Thymus (tissue), 11 donors: ENCODE data around the gene C16orf82. TPM values are rescaled to one million over a fixed set of nuclear protein-coding genes. Genes with fewer than 3 reads are reported as not detected.

Experiments used
- DNase-seq, 9 donors: peaks; one replicate each; pipeline ENCODE4 v3.0.0-alpha.2; 2013; ENCODE audit warnings: low spot score in 9 of 9, low read depth in 6 of 9, missing footprints in 1 of 9
- H3K27ac ChIP-seq, 2 donors: one replicate each; pipeline ENCODE4 v1.5.1; 2013; ENCODE audit warnings: control low read depth in 1 of 2, low read depth in 1 of 2, low read length in 1 of 2, mild to moderate bottlenecking in 1 of 2, moderate library complexity in 1 of 2
- H3K27me3 ChIP-seq, 2 donors: one replicate each; pipeline ENCODE4 v1.5.1; 2013; ENCODE audit warnings: low read length in 1 of 2; ENCODE audit not compliant: control insufficient read depth in 2 of 2, insufficient read depth in 1 of 2
- H3K36me3 ChIP-seq, 2 donors: one replicate each; pipeline ENCODE4 v1.5.1; 2013; ENCODE audit warnings: low read length in 1 of 2, mild to moderate bottlenecking in 1 of 2, moderate library complexity in 1 of 2; ENCODE audit not compliant: control insufficient read depth in 2 of 2, insufficient read depth in 2 of 2
- H3K4me1 ChIP-seq, 2 donors: one replicate each; pipeline ENCODE4 v1.5.1; 2013; ENCODE audit warnings: low read length in 2 of 2; ENCODE audit not compliant: control insufficient read depth in 2 of 2, insufficient read depth in 2 of 2
- H3K4me3 ChIP-seq, 2 donors: one replicate each; pipeline ENCODE4 v1.5.1; 2013; ENCODE audit warnings: low read length in 2 of 2, control low read depth in 1 of 2, mild to moderate bottlenecking in 1 of 2
- H3K9me3 ChIP-seq, 2 donors: one replicate each; pipeline ENCODE4 v1.5.1; 2013; ENCODE audit warnings: low read length in 1 of 2, mild to moderate bottlenecking in 1 of 2; ENCODE audit not compliant: control insufficient read depth in 2 of 2, insufficient read depth in 1 of 2
- WGBS: extraction: QIAGEN DNeasy Blood & Tissue Kit; methylation state at CpG from one replicate; pipeline ENCODE4 v1.1.7; 2013; 5-methylcytosine and 5-hydroxymethylcytosine counted together
- polyA plus RNA-seq: library from polyadenylated mRNA; stranded (reverse); fragments of 200-250 nt; gene quantifications from one replicate; pipeline ENCODE4 v1.2.3, GENCODE V29; 2013
- total RNA-seq: library from RNA; stranded (reverse); fragments of 120-200 nt; gene quantifications from one replicate; pipeline ENCODE4 v1.2.4, GENCODE V29; 2013
- donor health status: healthy.

Gene C16orf82
- total and polyA plus RNA-seq, 2 donors, result 0.05 TPM; not detected in 1

DNA sequence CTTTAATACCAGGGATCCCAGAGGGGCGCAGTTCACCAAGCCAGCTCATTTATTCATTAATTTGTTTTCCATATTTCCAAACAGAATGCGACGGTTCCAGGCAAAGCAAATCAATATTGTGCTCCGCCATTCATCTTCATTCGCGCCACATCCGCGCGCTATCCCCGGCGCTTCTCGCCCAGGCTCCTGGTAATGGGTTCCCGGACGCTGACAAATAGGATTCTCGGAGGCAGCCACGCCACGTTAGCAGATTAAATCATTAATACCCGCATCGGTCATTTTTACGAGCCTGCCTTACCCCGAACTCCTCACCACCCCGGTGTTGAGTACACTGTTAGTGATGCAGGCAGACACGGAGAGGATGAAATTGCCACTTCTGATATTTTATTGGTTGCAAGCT is 26.0 kb upstream of the C16orf82 start:
- no peak for DNase-seq
- 97% methylated on average over 23 of the region's 23 CpGs for WGBS
- Histone ChIP-seq H3K27ac (no peak overlapping the region), H3K4me1 (no peaks in the 10 kb centered on the region), H3K27me3 (no peaks in the 10 kb centered on the region), H3K36me3 (no peaks in the 10 kb centered on the region), H3K9me3 (no peaks in the 10 kb centered on the region), H3K4me3 (no peak overlapping the region)

DNA sequence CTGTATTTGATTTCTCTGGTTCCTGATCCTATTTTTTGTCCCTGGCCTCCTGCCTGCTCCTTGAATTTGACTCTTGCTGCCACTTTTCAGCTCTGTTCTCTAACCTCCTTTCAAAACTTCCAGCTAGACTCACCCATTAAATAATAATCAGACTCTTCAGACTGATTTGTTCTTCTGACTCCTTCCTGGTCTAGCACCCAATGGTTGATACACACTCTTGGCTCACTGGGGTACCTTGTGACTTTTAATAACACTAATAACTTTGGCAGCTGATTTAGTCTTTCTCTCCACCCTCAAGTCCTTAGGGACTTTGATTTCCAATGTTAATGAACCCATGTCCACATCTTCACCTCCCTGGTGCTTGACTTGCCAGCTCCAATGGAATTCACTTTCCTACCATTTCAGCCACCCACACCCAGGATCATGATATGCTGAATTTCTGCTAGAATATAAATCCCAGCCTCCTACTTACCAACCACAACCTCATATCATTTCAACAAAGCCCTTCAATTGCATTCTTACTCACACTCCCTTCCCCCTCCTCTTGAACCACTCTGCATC is 19.7 kb upstream of the C16orf82 start:
- no peaks in the 10 kb centered on the region for H3K27me3 ChIP-seq
- no peaks in the 10 kb centered on the region for H3K9me3 ChIP-seq
- H3K36me3 ChIP-seq, result no peaks in the 10 kb centered on the region
- DNase-seq, result no peak
- H3K4me3 ChIP-seq, result no peak overlapping the region
- no peaks in the 10 kb centered on the region for H3K4me1 ChIP-seq
- no peak overlapping the region for H3K27ac ChIP-seq

DNA sequence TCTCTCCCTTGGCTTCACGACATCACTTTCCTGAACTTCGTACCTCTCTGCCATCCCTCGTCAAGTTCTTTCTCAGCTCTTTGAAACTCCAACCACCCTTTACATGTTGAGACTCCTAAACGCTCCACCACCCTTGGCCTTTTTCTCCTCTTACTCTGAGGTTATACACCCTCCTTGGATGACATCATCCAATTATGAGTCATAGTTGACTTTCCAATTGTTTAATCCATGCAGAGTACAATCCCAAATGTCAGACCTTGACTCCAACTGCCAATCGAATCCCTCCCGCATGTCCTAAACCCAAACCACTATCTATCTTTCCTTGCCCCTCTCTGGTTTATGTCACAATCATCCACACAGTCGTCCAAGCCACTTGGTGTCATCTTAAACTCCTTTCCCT is 18.4 kb upstream of the C16orf82 start:
- no peak for DNase-seq
- no peaks in the 10 kb centered on the region for H3K4me1 ChIP-seq
- 92% methylated on average over 7 of the region's 7 CpGs for WGBS
- H3K27me3 ChIP-seq, result no peaks in the 10 kb centered on the region
- no peak overlapping the region for H3K4me3 ChIP-seq
- H3K9me3 ChIP-seq, result no peaks in the 10 kb centered on the region
- H3K36me3 ChIP-seq, result no peaks in the 10 kb centered on the region
- H3K27ac ChIP-seq, result no peak overlapping the region

DNA sequence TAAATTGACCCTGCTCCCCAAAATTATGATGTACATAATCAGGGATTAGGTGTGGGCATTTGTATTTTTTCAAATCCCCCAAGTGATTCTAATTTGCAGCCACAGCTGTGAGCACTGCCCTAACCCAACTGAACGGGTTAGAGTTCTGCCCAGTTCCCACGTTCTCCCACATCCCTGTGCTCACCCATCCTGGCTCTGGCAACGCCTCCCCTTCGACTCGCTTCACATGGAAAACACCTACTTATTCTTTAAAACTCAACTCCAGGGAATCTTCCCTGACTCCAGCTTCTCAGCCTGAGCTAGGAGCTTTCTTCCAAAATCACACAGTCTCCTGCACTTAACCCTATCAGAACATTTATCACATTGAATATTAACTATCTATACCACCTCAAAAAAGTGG is 17.6 kb upstream of the C16orf82 start:
- H3K4me1 ChIP-seq, result no peaks in the 10 kb centered on the region
- H3K36me3 ChIP-seq, result no peaks in the 10 kb centered on the region
- no peaks in the 10 kb centered on the region for H3K9me3 ChIP-seq
- 84% methylated on average over 5 of the region's 5 CpGs for WGBS
- no peak overlapping the region for H3K27ac ChIP-seq
- no peak for DNase-seq
- no peaks in the 10 kb centered on the region for H3K27me3 ChIP-seq
- H3K4me3 ChIP-seq, result no peak overlapping the region

GRCh38 chr16:27052007-27052406 is 14.7 kb upstream of the C16orf82 start:
- H3K4me1 ChIP-seq, result no peaks in the 10 kb centered on the region
- H3K27ac ChIP-seq, result no peak overlapping the region
- no peaks in the 10 kb centered on the region for H3K27me3 ChIP-seq
- WGBS, result 91% methylated on average over 16 of the region's 16 CpGs
- no peak overlapping the region for H3K4me3 ChIP-seq
- no peaks in the 10 kb centered on the region for H3K36me3 ChIP-seq
- no peak for DNase-seq
- H3K9me3 ChIP-seq, result no peaks in the 10 kb centered on the region

- no peak for DNase-seq
- WGBS, result 94% methylated on average over 3 of the region's 3 CpGs
Measured at GRCh38 chr16:27053996-27054395, 12.7 kb upstream of the C16orf82 start.

GRCh38 chr16:27058299-27058698 is 8.4 kb upstream of the C16orf82 start:
- no peak for DNase-seq
- Histone ChIP-seq H3K4me3 (no peak overlapping the region), H3K27me3 (no peaks in the 10 kb centered on the region), H3K27ac (no peak overlapping the region), H3K9me3 (no peaks in the 10 kb centered on the region), H3K4me1 (no peaks in the 10 kb centered on the region), H3K36me3 (no peaks in the 10 kb centered on the region)
- WGBS, result 88% methylated on average over 3 of the region's 3 CpGs

More at GRCh38 chr16:27053996-27054395, 12.7 kb upstream of the C16orf82 start:
- no peaks in the 10 kb centered on the region for H3K27me3 ChIP-seq
- no peaks in the 10 kb centered on the region for H3K4me1 ChIP-seq
- H3K9me3 ChIP-seq, result no peaks in the 10 kb centered on the region
- no peaks in the 10 kb centered on the region for H3K36me3 ChIP-seq
- H3K4me3 ChIP-seq, result no peak overlapping the region
- H3K27ac ChIP-seq, result no peak overlapping the region

DNA sequence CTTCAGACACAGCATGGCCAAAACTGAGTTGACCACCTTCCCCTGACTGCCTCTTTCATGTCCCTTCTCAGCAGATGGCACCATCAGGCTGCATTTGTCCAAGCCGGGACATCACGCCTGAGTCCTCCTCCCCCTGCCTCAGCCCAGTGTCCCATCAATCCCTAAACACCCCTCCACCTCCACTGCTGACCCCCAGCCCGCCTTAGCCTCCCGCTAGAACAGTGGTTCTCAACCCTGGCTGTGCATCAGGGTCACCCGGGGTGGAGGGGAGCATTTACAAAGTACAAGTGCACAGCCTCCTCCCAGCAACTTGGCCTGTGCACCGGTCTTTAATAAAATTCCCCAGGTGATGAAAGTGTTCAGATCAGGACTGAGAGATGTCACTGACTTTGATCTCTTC is 4.0 kb downstream of the C16orf82 start:
- 92% methylated on average over 6 of the region's 6 CpGs for WGBS
- Histone ChIP-seq H3K9me3 (peaks cover 0 to 1% of the 10 kb centered on the region in 2 donors), H3K4me3 (no peak overlapping the region), H3K36me3 (no peaks in the 10 kb centered on the region), H3K4me1 (no peaks in the 10 kb centered on the region), H3K27ac (no peak overlapping the region), H3K27me3 (peaks cover 0 to 9% of the 10 kb centered on the region in 2 donors)
- no peak for DNase-seq

DNA sequence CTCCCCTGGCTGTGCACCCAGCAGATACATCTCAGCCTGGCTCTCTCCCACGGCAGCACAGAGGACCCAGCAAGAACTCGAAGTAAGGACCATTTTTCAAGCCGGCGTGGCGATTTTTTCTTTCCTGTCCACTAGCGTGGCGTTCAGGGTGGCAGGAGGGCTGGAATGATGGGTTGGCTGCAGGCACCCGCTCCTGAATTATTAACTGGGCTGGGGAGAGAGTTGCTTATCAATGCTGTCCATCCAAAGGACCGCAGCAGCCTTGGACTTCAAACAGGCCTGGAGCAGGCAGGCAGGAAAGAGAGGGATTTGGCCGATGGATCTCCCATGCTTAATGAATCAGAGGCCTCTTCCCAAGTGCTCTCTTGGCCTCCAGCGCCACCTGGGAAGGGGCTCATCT is 7.0 kb downstream of the C16orf82 start:
- 86% methylated on average over 11 of the region's 11 CpGs for WGBS
- no peaks in the 10 kb centered on the region for H3K36me3 ChIP-seq
- H3K4me3 ChIP-seq, result no peak overlapping the region
- no peaks in the 10 kb centered on the region for H3K4me1 ChIP-seq
- H3K27ac ChIP-seq, result no peak overlapping the region
- H3K27me3 ChIP-seq, result no peaks in the 10 kb centered on the region
- H3K9me3 ChIP-seq, result peaks cover 0 to 1% of the 10 kb centered on the region in 2 donors
- no peak for DNase-seq

DNA sequence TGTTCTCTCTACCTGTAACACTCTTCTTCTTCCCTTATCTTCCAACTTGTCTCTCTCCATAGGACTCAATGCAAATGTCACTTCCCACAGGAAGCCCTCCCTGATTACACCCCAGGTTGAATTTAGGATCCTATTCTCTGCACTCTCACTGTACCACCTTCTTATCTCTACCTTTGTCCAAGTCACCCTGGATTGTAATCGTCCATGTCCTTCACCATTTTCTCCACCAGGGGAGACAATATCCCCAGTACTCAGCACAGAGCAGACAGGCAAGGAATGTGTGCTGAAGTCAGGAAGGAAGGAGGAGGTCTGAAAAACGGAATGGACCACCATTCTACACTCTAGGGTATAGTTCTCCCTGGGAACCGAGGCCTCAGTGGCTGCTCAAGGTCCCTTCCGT is 14.2 kb downstream of the C16orf82 start:
- H3K27me3 ChIP-seq, result no peaks in the 10 kb centered on the region

More for the DNA sequence above, 14.2 kb downstream of the C16orf82 start:
- Histone ChIP-seq H3K4me1 (no peaks in the 10 kb centered on the region), H3K36me3 (no peaks in the 10 kb centered on the region), H3K4me3 (no peak overlapping the region), H3K27ac (no peak overlapping the region), H3K9me3 (no peaks in the 10 kb centered on the region)
- peak in 1 of 9 donors; percentile 4 for DNase-seq
- WGBS, result 25% methylated on average over 4 of the region's 4 CpGs
